HG03139 (cell line): ENCODE results near the gene NBPF19.
"Not testable (repeated sequence)": the region's sequence is repeated elsewhere in the genome, so short reads cannot be mapped to it uniquely, and the experiment has no call there.

Experiments
- ATAC-seq: cut with Tn5 transposase; IDR thresholded peaks from one replicate; pipeline ENCODE4 v1.9.1; 2021; ENCODE audit not compliant: unreplicated experiment

NBPF19 gene, protein sequence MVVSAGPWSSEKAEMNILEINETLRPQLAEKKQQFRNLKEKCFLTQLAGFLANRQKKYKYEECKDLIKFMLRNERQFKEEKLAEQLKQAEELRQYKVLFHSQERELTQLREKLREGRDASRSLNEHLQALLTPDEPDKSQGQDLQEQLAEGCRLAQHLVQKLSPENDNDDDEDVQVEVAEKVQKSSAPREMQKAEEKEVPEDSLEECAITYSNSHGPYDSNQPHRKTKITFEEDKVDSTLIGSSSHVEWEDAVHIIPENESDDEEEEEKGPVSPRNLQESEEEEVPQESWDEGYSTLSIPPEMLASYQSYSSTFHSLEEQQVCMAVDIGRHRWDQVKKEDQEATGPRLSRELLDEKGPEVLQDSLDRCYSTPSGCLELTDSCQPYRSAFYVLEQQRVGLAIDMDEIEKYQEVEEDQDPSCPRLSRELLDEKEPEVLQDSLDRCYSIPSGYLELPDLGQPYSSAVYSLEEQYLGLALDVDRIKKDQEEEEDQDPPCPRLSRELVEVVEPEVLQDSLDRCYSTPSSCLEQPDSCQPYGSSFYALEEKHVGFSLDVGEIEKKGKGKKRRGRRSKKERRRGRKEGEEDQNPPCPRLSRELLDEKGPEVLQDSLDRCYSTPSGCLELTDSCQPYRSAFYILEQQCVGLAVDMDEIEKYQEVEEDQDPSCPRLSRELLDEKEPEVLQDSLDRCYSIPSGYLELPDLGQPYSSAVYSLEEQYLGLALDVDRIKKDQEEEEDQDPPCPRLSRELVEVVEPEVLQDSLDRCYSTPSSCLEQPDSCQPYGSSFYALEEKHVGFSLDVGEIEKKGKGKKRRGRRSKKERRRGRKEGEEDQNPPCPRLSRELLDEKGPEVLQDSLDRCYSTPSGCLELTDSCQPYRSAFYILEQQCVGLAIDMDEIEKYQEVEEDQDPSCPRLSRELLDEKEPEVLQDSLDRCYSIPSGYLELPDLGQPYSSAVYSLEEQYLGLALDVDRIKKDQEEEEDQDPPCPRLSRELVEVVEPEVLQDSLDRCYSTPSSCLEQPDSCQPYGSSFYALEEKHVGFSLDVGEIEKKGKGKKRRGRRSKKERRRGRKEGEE (N-terminal part only)

GRCh38 chr1:149474745-149475144, at the start of gene NBPF19:
TSS of gene NBPF19 (plus strand) at chr1:149475045. CDS start at chr1:149475933, 888 bp downstream.
- not testable (repeated sequence) for ATAC-seq

DNA sequence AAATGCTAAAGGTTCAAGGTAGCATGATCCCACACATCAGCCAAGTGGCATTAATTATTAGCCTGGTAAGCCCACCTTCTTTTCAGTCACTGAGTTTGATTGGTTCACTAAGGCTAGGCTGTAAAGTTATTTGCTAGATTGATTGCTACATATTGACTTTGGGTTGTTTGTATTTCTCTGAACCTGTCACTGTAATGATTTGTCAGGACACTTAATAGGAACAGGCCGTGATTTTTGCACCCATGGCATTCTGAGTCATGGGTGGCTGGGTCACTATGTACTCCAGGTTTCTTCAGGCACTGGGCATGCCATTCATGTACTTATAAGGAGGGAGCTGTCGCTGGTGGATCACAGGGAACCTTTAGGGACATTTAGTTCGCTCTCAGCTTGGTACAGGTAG, 46.5 kb upstream of the NBPF19 start:
- ATAC-seq = not testable (repeated sequence)

- not testable (repeated sequence) for ATAC-seq
Measured at GRCh38 chr1:149445451-149445850, 29.4 kb upstream of the NBPF19 start.

DNA sequence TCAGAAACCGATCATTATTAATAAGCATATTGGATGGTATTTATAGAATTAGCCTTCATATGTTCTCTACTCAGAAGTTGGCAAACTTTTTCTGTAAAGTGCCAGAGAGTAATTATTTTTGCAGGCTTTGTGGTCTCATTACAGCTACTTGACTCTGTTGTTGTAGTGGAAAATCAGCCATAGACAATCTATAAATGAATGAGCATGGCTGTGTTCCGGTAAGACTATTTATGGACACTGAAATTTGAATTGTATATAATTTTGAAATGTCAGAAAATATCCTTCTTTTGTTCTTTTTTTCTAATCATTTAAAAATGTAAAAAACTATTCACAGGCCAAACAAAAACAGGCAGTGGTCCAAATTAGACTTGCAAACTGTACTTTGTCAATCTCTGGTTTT, 22.6 kb upstream of the NBPF19 start:
- ATAC-seq = not testable (repeated sequence)

DNA sequence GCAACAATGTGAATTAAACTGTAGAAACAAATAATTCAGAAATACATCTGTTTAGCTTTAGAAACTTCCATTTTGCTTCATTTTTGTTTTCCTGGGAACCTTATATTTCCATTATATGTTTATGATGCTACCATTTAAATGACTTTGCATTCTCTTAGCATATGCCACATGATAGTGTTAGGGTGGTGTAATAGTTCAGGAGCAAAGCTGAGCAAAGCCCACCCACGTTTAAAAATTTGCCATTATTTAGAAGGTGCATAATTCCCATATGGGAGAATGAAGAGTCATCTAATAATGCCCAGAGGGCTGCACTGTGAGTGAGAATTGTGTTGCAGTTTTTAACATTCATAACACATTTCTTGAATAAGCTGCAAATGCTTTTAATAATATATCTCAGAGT, 22.2 kb upstream of the NBPF19 start:
- not testable (repeated sequence) for ATAC-seq

GRCh38 chr1:149558350-149558825, 83.5 kb downstream of the NBPF19 start:
- ATAC-seq = not testable (repeated sequence)

GRCh38 chr1:149561806-149562205, 87.0 kb downstream of the NBPF19 start:
- ATAC-seq = not testable (repeated sequence)

DNA sequence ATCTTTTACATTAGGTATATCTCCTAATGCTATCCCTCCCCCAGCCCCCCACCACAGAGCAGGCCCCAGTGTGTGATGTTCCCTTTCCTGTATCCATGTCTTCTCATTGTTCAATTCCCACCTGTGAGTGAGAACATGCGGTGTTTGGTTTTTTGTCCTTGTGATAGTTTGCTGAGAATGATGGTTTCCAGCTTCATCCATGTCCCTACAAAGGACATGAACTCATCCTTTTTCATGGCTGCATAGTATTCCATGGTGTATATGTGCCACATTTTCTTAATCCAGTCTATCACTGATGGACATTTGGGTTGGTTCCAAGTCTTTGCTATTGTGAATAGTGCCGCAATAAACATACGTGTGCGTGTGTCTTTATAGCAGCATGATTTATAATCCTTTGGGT, 90.6 kb downstream of the NBPF19 start:
- ATAC-seq = not testable (repeated sequence)

DNA sequence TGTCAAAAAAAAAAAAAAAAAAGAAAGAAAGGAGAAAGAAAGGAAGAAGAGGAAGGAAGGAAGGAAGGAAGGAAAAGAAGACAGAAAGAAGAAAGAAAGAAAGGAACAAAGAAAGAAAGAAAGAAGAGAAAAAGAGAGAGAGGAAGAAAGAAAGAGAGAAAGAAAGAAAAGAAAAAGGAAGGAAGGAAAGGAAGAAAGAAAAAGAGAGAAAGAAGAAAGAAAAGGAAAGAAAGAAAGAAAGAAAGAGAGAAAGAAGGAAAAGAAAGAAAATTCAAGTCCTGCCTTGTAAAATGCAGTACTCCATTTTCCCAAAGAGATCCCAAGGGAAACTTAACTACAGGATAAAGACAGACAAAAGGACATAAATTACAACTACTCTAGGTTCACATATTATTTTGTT, 97.9 kb downstream of the NBPF19 start:
- not testable (repeated sequence) for ATAC-seq

GRCh38 chr1:149585592-149585991, 110.7 kb downstream of the NBPF19 start:
- not testable (repeated sequence) for ATAC-seq
